Liver (tissue), 9 donors: ENCODE measurements around the gene DCUN1D3. TPM values are rescaled to one million over a fixed set of nuclear protein-coding genes. Genes with fewer than 3 reads are reported as not detected.
A peak's percentile ranks its signal among the peaks of the same experiment; 100 is the strongest.

Experiments
- DNase-seq: peaks from one replicate; pipeline ENCODE4 v3.0.0-alpha.2; 2017; ENCODE audit warnings: low spot score
- H3K27ac ChIP-seq, 2 donors: one replicate each; pipeline ENCODE4 v1.7.0; 2013; ENCODE audit warnings: inconsistent platforms in 2 of 2, low read length in 2 of 2, control low read depth in 1 of 2, low read depth in 1 of 2, mild to moderate bottlenecking in 1 of 2
- H3K27me3 ChIP-seq, 4 donors: one replicate each; pipeline versions ENCODE4 v1.6.1 to v1.7.0; 2013; ENCODE audit warnings: low read length in 3 of 4, inconsistent platforms in 1 of 4, mild to moderate bottlenecking in 1 of 4, moderate library complexity in 1 of 4; ENCODE audit not compliant: control insufficient read depth in 4 of 4, insufficient read depth in 4 of 4
- H3K36me3 ChIP-seq, 4 donors: one replicate each; pipeline versions ENCODE4 v1.6.1 to v1.7.0; 2013; ENCODE audit warnings: low read length in 3 of 4, mild to moderate bottlenecking in 3 of 4, low read depth in 1 of 4, moderate library complexity in 1 of 4; ENCODE audit not compliant: control insufficient read depth in 4 of 4, insufficient read depth in 3 of 4
- H3K4me1 ChIP-seq, 4 donors: one replicate each; pipeline versions ENCODE4 v1.6.1 to v1.7.0; 2013; ENCODE audit warnings: low read length in 3 of 4, mild to moderate bottlenecking in 3 of 4, moderate library complexity in 1 of 4; ENCODE audit not compliant: control insufficient read depth in 4 of 4, insufficient read depth in 4 of 4
- H3K4me3 ChIP-seq, 3 donors: one replicate each; pipeline versions ENCODE4 v1.6.1 to v1.7.0; 2013; ENCODE audit warnings: low read length in 3 of 3, control low read depth in 1 of 3, low read depth in 1 of 3, mild to moderate bottlenecking in 1 of 3
- H3K9ac ChIP-seq, 2 donors: one replicate each; pipeline ENCODE4 v1.7.0; 2013; ENCODE audit warnings: low read length in 2 of 2, mild to moderate bottlenecking in 2 of 2, moderate library complexity in 2 of 2, control low read depth in 1 of 2, low read depth in 1 of 2
- H3K9me3 ChIP-seq, 4 donors: one replicate each; pipeline versions ENCODE4 v1.6.1 to v1.7.0; 2013; ENCODE audit warnings: low read length in 3 of 4; ENCODE audit not compliant: control insufficient read depth in 4 of 4
- CTCF ChIP-seq: fragments of 150-350 bp; IDR thresholded peaks from 2 replicates; pipeline ENCODE4 v1.5.1; 2017; ENCODE audit warnings: improper control_type of control experiment, low read depth, low read length; ENCODE audit not compliant: missing input control
- EGR1 ChIP-seq, 2 donors: IDR thresholded peaks; 2 replicates each; pipeline ENCODE4 v1.6.1; 2016 to 2018; ENCODE audit warnings: antibody characterized with exemption in 2 of 2, low read depth in 2 of 2
- FOXA1 ChIP-seq: IDR thresholded peaks from 2 replicates; pipeline ENCODE4 v1.6.1; 2016; ENCODE audit warnings: antibody characterized with exemption
- FOXA2 ChIP-seq: IDR thresholded peaks from 2 replicates; pipeline ENCODE4 v1.6.1; 2016; ENCODE audit warnings: antibody characterized with exemption
- GABPA ChIP-seq, 2 donors: IDR thresholded peaks in 1 of 2; conservative IDR thresholded peaks in 1 of 2; 2 replicates each; pipeline ENCODE4 v1.6.1; 2016; ENCODE audit warnings: antibody characterized with exemption in 2 of 2, mild to moderate bottlenecking in 1 of 2, moderate library complexity in 1 of 2
- HNF4A ChIP-seq, 2 donors: conservative IDR thresholded peaks; 2 replicates each; pipeline ENCODE4 v1.6.1; 2016; ENCODE audit warnings: antibody characterized with exemption in 2 of 2, mild to moderate bottlenecking in 2 of 2
- HNF4G ChIP-seq: IDR thresholded peaks from 2 replicates; pipeline ENCODE4 v1.6.1; 2016; ENCODE audit warnings: antibody characterized with exemption
- JUND ChIP-seq, 2 donors: IDR thresholded peaks; 2 replicates each; pipeline ENCODE4 v1.6.1; 2016; ENCODE audit warnings: antibody characterized with exemption in 2 of 2
- MAX ChIP-seq: IDR thresholded peaks from 2 replicates; pipeline ENCODE4 v1.6.1; 2016; ENCODE audit warnings: antibody characterized with exemption
- NR2F2 ChIP-seq: IDR thresholded peaks from 2 replicates; pipeline ENCODE4 v1.6.1; 2016; ENCODE audit warnings: antibody characterized with exemption
- RAD21 ChIP-seq, 2 donors: IDR thresholded peaks; 2 replicates each; pipeline ENCODE4 v1.6.1; 2016; ENCODE audit warnings: antibody characterized with exemption in 2 of 2, mild to moderate bottlenecking in 2 of 2
- RXRA ChIP-seq, 2 donors: IDR thresholded peaks; 2 replicates each; pipeline ENCODE4 v1.6.1; 2017 to 2018; ENCODE audit warnings: antibody characterized with exemption in 2 of 2, mild to moderate bottlenecking in 1 of 2
- SP1 ChIP-seq: IDR thresholded peaks from 2 replicates; pipeline ENCODE4 v1.6.1; 2018; ENCODE audit warnings: antibody characterized with exemption, mild to moderate bottlenecking
- TAF1 ChIP-seq: conservative IDR thresholded peaks from 2 replicates; pipeline ENCODE4 v1.6.1; 2016; ENCODE audit warnings: antibody characterized with exemption, mild to moderate bottlenecking
- YY1 ChIP-seq: IDR thresholded peaks from 2 replicates; pipeline ENCODE4 v1.6.1; 2016; ENCODE audit warnings: antibody characterized with exemption, mild to moderate bottlenecking
- ZBTB33 ChIP-seq: IDR thresholded peaks from 2 replicates; pipeline ENCODE4 v1.6.1; 2016; ENCODE audit warnings: antibody characterized with exemption
- whole genome bisulfite sequencing: extraction: QIAGEN DNeasy Blood & Tissue Kit; methylation state at CpG from one replicate; pipeline ENCODE4 v1.1.7; 2013; 5-methylcytosine and 5-hydroxymethylcytosine counted together
- polyA plus RNA-seq, 2 donors: library from polyadenylated mRNA; stranded (reverse) in 1 of 2; unstranded in 1 of 2; fragments of 200-250 nt in 1 of 2; fragments of >200 nt in 1 of 2; fragmentation: Nextera tagmentation in 1 of 2; extraction: Ambion mirVana in 1 of 2; gene quantifications; one replicate each; pipeline versions ENCODE4 v1.2.1 to v1.2.3, GENCODE V29; 2013 to 2015
- total RNA-seq, 2 donors: library from RNA; depleted of rRNA; stranded (reverse); fragments of >200 nt; gene quantifications; one replicate each; pipeline ENCODE4 v1.2.3, GENCODE V29; 2014
- TF ChIP-seq, protein P1 (sequence below): IDR thresholded peaks from 2 replicates; pipeline ENCODE4 v1.6.1; 2016; ENCODE audit warnings: antibody characterized with exemption
- donor health status: healthy.
- donor health status: healthy.
- donor health status: healthy.
- donor health status: healthy.
- donor health status: healthy.

The DCUN1D3 gene
- total and polyA plus RNA-seq, 4 donors = 2.7 to 16.8 (median 4.8) TPM

GRCh38 chr16:20897922-20898321 lies 2.2 kb downstream of the DCUN1D3 start:
- WGBS = 67% methylated on average over 3 of the region's 3 CpGs
- peak overlapping the region in 1 of 3 donors; percentile 63 for H3K4me3 ChIP-seq
- H3K27ac ChIP-seq = peak overlapping the region in 1 of 2 donors; percentile 32
- H3K4me1 ChIP-seq = peaks cover 2 to 40% (median 32%) of the 10 kb centered on the region in 4 donors
- H3K36me3 ChIP-seq = peaks cover 3 to 9% (median 6%) of the 10 kb centered on the region in 4 donors
- no peak overlapping the region for H3K9ac ChIP-seq
- TF ChIP-seq GABPA (IDR thresholded peaks at IDR 0.05 in 1 of 2, conservative IDR thresholded peaks at IDR 0.05 in 1 of 2) = no peak
- no peak for TF ChIP-seq EGR1 (IDR thresholded peaks at IDR 0.05; ENCODE audit: low read depth in 2 of 2)
- TF ChIP-seq YY1 = no peak
- no peak for TF ChIP-seq FOXA1
- no peak for TF ChIP-seq ZBTB33
- TF ChIP-seq, protein P1, sequence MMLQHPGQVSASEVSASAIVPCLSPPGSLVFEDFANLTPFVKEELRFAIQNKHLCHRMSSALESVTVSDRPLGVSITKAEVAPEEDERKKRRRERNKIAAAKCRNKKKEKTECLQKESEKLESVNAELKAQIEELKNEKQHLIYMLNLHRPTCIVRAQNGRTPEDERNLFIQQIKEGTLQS = no peak
- no peak for TF ChIP-seq RAD21 (IDR thresholded peaks at IDR 0.05)
- no peak for TF ChIP-seq MAX
- TF ChIP-seq HNF4G = no peak
- TF ChIP-seq TAF1 = no peak
- no peak for TF ChIP-seq HNF4A (conservative IDR thresholded peaks at IDR 0.05)
- H3K9me3 ChIP-seq = no peaks in the 10 kb centered on the region
- no peak for DNase-seq
- no peaks in the 10 kb centered on the region for H3K27me3 ChIP-seq

GRCh38 chr16:20897253-20897897 lies 2.8 kb downstream of the DCUN1D3 start:
- H3K9ac ChIP-seq = no peak overlapping the region
- TF ChIP-seq ZBTB33 (no peak), HNF4A (conservative IDR thresholded peaks at IDR 0.05) (peak; percentile 41 to 69), FOXA2 (no peak), NR2F2 (no peak), SP1 (no peak), TAF1 (no peak), CTCF (no peak), RXRA (IDR thresholded peaks at IDR 0.05) (peak; percentile 28 to 61), YY1 (no peak), JUND (IDR thresholded peaks at IDR 0.05) (peak; percentile 33 to 77)
- TF ChIP-seq, protein P1 = peak; percentile 37
- peak overlapping the region; percentile 12 to 49 for H3K27ac ChIP-seq
- WGBS = 78% methylated on average over 4 of the region's 4 CpGs
- no peaks in the 10 kb centered on the region for H3K27me3 ChIP-seq
- H3K36me3 ChIP-seq = peaks cover 3 to 10% (median 4%) of the 10 kb centered on the region in 4 donors
- H3K9me3 ChIP-seq = no peaks in the 10 kb centered on the region
- H3K4me3 ChIP-seq = no peak overlapping the region
- no peak for DNase-seq
- peaks cover 2 to 40% (median 32%) of the 10 kb centered on the region in 4 donors for H3K4me1 ChIP-seq
